Hematopoietic multipotent progenitor cell (in vitro differentiated cells): Measurements from ENCODE around the gene ROBO2. TPM values are rescaled to one million over a fixed set of nuclear protein-coding genes. Genes with fewer than 3 reads are reported as not detected.

Experiments
- DNase-seq, 3 donors: peaks; one replicate each; pipeline ENCODE4 v3.0.0-alpha.2; 2011 to 2015; ENCODE audit warnings: low read depth in 2 of 3, low spot score in 2 of 3
- total RNA-seq: library from RNA; depleted of rRNA; stranded (reverse); fragments of >200 nt; gene quantifications from one replicate; pipeline ENCODE4 v1.2.3, GENCODE V29; 2012

The ROBO2 gene
- total RNA-seq, 1 donor: under 0.01 TPM

DNA sequence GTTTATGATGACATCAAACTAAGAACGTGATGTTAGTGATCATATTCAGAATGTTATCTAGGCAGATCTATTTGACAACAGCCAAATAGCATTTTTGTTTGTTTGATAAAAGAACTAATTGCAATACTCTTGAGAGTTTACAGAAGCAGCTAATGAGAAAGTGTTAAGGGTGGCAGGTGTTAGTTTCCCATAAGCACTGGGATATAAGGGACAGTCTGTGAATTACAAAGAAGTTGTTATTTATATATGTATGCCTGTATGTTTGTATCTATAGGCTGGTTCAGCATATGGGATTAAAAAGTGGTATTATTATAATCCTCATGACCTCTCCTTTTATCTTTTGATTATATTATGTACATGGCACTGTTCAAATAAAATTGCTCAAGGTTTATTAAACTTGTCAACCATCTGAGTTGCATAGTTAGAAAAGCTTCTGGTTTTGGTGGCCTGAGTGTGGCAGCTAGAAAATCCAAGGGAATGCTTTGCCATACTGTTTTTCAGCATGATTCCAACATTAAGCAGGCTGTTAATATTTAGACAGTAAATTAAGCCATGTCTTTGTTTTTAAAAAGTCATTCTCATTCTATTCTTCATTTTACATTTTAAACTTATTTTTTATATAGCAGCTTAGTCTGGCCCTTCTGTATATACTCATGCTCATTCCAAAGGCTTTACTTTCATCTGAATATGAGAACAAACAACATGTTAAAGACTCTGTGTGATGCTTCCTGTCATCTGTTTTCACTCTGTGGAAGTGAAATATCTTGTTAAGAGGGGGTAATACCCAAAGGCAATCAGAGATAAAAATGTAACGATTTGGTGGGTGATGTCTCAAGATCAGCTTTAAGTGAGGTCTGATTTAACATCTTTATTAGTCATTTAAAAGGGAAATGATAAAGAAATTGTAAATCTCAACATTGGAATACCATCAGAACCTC is 13.1 kb downstream of the ROBO2 start:
- no peak for DNase-seq

DNA sequence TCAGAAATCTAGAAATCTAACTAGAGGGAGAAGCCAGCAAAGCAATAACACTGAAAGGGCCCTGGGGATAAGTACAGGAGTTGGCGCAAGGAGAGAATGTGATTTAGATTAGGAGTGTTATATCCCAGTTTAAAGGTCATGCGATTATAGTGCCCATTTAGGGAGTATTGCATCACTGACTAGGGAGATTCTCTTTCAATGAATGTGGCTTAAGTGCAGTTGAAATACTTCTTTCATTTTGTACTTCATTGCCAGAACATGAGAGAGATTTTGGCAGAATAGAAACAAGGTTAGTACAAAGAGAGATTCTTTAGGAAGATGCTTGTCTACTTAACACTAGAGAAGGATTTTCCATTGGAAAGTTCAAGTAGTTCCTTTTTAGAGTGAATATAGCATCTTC is 13.9 kb downstream of the ROBO2 start:
- DNase-seq: no peak

DNA sequence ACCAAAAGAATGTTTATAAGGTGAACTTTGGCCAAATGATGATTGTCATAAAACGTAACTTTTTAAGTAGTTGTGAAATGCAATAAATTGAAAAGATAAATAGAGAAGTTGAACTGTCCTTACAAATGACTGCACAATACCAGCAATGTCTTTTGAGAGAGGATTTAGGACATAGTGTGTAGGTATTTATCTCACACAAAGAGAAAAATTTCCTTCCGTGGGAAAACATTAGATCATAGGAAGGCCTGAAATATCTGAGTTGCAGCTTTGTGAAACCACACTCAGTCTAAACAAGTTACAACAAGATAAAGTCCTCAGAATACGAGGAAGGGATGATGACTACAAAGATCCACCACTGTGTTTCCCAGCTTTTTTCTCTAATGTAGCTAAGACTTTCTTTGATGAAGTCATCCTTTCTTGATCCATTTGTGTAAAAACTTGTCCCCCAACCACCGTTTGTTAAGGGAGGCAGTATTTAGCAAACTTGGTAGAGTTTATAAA is 16.0 kb downstream of the ROBO2 start:
- DNase-seq: no peak

DNA sequence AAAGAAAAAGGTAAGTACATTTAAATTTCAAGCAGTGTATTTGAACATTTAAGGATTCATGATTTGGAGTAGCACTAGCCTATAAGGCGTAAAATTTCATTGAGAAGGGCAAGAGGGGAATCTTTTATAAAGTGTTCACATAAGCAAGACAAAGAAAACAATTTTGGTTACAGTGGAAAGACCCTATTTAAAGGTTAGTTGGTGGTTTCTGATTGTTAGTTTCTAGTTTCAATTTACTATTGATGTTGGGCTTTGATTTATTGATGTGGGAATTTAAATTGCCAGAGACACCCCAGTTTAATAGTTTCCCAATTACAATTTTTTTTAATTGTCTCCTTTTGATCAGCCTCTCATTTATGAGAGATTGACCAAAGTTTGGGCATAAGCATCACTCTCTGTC is 19.5 kb downstream of the ROBO2 start:
- DNase-seq: no peak

DNA sequence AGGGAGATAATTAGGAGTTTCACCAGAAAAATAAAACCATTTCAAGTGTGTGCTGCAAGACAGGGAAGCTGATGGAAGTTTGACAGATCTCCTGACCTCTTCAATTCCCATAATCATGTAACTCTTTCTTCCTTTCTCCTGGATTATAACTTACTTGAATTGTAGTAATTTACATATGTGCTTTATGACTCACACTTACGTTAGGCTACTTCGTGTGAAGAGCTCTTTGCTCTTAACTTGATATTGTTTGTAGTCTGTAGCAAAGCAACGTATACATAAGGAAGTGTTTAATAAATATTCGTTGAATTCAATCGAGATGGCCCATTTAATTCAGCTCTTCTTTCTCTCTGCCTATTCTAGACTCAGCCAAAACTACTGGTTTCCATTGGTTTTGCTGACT is 23.5 kb downstream of the ROBO2 start:
- no peak for DNase-seq

DNA sequence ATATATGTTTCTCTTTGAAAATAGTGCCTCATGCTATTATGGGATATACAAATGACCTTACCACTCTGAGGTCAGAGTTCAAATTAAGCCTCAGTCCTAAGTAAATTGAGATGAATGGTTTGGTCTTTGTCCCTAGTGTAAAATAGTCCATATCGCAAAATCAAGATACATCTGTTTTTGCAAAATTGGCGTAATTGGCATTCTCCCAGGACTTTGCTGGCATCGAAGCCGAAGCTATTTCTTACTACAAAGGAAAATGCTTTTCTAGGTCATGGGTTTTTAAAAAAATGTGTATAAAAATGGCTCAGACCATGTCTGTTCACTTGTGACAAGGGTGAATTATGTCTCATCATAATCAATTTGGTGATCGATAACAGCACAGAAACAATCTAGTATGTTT is 25.9 kb downstream of the ROBO2 start:
- no peak for DNase-seq

DNA sequence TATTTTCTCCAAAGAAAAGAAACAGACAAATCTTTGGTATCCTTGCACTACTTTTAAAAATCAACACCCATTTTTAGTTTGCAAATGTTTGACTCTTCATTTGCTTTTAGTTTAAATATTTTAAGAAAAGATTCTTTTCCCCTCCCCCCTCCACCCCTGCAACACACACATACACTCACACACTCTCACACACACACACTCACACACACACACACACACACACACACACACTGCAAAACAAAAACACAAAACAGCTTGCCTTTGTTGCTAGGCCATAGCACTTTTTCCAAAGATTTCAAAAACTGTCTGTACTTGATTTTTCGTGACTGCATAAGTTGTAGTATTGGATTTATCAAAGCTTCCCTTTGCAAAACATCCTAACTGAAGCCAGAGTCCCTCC is 26.9 kb downstream of the ROBO2 start:
- DNase-seq: no peak

DNA sequence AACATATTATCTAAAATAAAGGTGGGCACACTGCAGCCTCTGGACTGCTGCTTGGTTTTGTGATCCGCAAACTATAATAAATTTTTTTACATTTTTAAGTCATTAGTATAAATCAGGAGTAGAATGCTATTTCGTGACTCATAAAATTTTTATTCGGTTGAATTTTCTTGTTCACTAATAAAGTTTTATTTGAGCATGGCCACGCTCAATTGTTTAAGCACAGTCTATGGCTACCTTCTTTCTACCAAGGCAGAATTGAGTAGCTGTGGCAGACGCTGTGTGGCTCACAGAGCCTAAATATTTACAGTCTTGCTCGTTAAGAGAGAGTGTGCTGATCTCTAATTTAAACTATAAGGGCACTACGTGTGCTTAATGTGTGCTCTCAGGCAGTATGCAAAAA is 28.9 kb downstream of the ROBO2 start:
- DNase-seq: no peak

DNA sequence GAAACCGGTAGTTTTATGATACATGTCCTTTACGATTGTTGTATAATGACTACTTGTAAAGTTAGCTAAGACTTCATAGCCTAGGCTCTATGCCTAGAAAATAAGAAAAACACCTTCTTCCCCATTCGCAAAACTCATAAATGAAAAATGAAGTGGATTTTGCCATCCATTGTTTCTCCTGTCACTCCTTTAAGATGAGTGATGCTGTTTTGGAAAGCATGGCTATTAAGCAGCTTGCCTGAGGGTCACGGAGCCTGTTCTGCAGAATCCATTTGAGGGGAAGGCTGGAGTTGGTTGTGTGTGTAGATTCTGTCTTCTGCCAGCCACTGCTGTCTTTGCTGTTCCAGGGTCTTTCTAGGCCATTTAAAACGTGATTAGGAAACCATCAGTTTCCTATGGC is 31.5 kb downstream of the ROBO2 start:
- DNase-seq: no peak

DNA sequence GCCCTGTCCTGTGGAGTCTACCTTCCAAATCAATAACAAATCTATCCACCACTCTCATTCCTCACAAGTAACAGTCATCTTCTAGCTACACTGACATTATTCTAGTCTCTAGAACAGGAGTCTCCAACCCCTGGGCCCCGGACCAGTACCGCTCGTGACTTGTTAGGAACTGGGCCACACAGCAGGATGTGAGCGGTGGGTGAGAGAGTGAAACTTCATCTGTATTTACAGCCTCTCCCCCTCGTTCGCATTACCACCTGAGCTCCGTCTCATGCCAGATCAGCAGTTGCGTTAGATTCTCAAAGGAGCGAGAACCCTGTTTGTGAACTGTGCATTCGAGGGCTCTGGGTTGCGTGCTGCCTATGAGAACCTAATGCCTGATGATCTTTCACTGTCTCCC is 31.9 kb downstream of the ROBO2 start:
- no peak for DNase-seq

DNA sequence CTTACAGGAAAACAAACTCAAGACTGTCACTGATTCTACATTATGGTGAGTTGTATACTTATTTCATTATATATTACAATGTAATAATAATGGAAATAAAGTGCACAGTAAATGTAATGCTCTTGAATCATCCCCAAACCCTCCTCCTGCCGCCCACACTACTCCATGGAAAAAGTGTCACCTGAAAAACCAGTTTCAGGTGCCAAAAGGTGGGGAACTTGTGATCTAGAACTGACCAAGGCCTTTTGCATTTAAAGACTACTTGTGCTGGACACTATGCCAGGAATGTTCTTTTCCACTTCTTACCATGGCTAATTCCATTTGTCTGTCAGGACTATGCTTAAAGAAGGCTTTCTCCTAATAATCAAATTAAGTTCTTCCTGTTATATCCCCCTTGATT is 32.3 kb downstream of the ROBO2 start:
- no peak for DNase-seq

DNA sequence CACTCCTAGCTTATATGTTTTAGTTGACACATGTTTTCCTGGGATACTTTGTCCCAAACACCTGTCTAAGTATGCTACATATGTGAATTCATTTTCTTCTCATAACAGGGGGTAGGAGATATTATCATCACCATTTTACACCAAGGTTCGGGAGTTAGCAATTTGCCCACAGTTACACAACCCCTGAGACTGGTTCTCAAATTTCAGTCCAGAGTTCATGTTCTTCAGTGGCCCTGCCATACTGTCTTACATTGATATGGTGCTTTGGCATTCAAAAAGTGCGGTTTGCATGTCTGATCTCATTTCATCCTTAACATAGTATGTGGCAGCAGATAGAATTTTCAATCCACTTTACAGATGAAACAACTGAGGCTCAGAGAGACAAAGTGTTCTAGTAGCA is 38.4 kb downstream of the ROBO2 start:
- no peak for DNase-seq

DNA sequence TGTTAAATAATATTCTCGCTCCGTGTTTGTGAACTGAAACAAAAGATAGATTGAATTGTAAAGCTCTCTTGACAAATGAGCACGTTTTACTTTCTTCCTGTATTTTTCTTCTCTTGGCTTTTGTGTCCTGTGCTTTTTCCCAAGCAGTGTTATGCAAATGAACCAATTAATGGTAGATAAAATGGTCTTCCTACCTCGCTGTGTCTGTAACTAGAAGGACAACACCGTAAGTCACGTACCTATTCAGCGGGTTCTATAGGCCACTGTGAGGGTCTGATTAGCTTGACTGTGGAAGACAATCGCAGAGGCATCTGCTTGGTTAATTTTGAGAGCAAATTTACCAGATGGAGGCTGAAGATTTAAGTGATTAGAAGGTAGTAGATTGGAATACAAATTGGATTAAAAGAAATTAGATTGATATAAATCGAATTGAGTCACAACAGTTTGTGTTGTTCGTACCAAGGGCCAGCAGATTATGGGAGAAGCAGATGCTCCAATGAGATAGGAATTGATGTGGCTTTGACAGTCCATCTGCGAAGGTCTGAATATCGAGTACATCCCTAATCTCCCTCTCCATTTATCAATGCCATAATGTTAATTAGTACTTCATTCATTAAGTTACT is 40.2 kb downstream of the ROBO2 start:
- DNase-seq: no peak

DNA sequence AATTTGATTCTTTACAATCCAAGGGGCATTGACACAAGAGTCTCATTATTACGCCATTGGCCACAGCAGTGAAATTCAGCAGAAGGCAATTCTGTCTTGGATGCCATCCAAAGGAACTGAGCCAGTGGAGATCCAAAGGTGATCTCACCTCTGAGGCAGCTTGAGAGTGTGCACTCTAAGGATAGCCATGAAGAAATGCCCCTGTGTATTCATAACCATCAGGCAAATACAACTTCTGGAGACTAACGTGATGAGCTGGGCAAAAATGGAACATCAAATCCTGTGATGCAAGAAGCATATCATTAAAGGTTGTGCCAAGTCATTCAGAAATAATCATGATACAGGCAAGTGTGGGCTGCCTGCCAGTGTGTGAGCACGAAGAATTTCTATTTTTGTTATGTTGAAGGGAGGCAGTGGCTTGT is 41.4 kb downstream of the ROBO2 start:
- no peak for DNase-seq

DNA sequence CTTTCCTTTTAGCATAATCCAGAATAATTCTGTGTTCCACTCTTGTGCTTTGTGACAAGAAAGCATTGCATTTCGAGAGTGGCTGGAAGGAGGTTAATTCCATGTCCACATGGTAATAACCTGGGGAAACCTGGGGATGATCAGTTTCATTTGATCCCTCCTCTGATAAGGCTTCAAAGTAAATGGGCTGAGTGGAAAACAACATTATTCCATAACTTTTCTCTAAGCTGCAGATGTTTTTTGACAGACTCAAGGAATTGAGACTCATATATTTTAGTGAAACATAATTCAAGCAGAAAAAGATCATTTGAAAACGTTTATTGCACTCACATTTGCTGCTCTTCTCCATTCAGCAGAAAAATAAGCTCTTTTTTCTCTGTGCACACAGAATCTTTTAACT is 44.6 kb downstream of the ROBO2 start:
- no peak for DNase-seq

DNA sequence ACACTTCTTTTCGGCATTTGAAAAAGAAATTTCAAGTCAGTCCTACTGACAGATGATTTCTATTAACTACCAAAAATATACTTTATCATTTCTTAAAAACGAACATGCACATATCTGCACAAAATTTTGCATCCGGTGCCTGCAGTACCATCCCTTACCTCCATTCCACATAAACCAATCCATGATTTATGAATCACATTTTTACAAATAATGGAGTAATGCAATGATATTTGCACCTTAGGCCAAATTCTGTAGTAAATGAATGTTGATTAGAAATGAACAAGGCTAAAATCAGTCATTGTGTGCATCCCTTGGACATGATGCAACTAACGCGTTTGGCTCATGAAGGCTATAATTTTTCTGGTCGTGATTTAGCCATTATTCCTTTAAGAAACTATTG is 46.5 kb downstream of the ROBO2 start:
- no peak for DNase-seq

DNA sequence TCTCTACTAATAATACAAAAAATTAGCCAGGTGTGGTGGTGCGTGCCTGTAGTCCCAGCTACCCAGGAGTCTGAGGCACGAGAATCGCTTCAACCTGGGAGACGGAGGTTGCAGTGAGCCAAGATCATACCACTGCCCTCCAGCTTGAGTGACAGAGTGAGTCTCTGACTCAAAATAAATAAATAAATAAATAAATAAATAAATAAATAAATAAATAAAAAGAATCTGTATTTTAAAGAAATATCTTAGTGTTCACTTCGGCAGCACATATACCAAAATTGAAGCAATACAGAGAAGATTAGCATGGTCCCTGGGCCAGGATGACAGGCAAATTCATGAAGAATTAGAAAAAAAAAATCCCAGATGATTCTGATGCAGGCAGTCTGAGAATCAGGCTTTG is 51.9 kb downstream of the ROBO2 start:
- DNase-seq: no peak

DNA sequence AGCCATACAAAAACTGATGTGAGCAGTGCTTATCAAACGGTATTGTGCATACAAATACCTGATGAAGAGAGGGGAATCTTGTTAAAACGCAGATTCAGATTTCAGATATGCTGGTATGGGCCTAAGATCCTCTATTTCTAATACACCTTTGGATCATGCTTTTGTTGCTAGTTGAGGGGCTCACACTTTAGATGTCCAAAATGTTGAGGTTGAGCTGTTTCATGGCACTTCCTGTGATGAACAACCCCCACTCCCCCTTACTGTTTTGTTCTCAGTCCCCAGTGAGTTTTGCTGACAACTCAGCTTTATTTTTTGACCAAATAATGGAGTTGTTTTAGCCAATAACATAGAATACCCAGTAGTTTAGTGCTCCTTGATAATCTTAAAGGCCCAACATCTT is 53.2 kb downstream of the ROBO2 start:
- no peak for DNase-seq

DNA sequence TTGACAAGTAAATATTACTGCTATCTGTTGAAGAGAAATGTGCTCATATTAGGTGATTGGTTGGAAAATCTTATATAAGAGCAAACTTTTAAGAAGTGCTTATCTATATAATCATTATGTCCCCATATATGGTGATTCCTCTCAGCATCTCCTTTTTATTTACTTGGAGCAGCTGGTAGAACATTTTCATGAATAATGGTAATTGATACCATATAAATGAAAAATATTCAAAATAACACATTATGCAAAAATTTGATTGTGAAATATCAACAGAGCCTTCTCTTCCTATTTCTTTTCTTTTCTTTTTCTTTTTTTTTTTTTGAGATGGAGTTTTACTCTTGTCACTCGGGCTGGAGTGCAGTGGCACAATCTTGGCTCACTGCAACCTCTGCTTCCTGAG is 56.2 kb downstream of the ROBO2 start:
- DNase-seq: no peak

DNA sequence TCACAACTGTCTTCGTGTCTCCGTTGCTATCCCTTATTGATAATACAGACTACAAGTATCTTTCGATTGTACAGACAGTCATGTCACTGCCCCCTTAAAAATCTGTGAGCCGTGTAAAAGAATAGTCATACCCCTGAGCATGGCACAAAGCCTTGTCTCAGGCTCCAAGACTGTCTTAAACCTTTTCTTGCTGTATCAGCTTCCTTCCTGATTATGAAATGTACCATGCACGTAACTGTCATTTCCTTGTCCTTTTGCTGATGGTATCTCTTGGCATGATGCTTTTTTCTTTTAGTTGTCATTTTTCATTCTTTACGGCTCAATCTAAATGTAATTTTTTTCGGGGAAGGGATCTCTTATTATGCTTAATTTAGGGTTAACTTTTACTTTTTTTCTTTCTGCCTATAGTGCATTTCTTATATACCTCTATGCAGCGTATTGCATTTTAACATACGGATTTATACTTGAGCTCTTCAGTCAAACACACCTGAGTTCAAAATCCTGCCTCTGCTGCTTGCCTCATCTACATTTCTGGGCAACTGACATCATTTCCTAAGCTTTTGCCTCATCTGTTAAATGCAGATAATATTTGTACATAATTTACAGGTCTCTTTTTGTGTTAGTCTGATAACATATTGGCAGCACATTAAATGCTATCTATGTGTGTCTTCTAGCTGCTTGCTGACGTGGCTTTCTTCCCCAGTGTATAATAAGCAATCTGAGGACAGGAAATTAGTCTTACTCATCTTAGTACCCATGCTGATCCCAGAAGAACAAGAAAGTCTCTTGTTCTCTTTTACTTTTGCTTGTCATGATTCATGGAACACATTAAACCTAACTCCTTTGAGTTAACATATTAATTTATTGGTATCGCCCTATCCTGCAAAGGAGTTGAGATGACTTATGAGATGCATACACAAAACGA is 57.3 kb downstream of the ROBO2 start:
- DNase-seq: no peak
